GM10266 (cell line): ENCODE results near the gene PER2.

ENCODE experiments used
- DNase-seq: peaks from one replicate; pipeline ENCODE4 v3.0.0; 2012; ENCODE audit errors: extremely low spot score
- TF ChIP-seq, protein P1 (sequence below): IDR thresholded peaks from 2 replicates; pipeline ENCODE4 v1.5.1; 2012; ENCODE audit warnings: mild to moderate bottlenecking, low read depth; ENCODE audit not compliant: control insufficient read depth, insufficient read depth; ENCODE audit errors: missing control alignments

PER2 gene

DNA sequence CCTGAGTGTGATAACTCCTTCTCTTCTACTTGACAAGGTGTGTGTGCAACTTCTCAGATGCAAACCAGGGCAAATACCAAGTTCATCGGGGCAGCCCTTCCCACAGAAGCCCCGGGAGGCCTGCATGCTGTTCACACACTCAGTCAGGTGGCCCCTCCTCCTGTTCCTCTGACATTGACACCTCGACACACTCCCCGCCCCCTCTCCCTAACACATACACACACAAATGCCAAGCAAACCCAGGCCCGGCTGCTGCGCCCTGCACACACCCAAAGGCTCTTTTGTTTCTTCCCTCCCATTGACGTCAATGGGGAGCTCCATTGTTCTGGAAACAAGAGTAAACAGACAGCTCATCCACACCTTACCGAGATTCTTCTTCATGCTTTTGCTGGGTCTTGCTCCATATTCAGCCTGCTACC lies 1.7 kb upstream of the PER2 start:
- DNase-seq = no peak
- TF ChIP-seq, protein P1, sequence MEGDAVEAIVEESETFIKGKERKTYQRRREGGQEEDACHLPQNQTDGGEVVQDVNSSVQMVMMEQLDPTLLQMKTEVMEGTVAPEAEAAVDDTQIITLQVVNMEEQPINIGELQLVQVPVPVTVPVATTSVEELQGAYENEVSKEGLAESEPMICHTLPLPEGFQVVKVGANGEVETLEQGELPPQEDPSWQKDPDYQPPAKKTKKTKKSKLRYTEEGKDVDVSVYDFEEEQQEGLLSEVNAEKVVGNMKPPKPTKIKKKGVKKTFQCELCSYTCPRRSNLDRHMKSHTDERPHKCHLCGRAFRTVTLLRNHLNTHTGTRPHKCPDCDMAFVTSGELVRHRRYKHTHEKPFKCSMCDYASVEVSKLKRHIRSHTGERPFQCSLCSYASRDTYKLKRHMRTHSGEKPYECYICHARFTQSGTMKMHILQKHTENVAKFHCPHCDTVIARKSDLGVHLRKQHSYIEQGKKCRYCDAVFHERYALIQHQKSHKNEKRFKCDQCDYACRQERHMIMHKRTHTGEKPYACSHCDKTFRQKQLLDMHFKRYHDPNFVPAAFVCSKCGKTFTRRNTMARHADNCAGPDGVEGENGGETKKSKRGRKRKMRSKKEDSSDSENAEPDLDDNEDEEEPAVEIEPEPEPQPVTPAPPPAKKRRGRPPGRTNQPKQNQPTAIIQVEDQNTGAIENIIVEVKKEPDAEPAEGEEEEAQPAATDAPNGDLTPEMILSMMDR = no peak

DNA sequence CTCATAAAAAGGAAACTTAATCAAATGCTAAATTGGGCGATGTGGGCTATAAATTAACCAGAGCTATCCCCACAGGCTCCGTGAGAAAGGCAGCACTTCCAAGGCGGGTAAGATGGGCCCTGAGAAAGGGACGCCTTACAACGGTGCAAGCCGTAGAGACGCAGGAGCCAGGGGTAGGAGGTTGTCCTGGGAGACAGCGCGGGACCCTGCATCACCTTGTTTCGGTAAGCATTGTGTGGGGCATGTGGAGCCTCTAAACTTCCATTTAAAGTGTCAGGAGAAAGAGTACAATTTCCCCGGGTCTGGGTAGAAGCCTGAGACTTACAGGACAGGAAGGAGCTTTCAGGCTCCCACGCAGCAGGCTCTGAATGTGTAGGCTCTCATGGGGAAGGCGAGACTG lies 1.2 kb upstream of the PER2 start:
- TF ChIP-seq, protein P1 = no peak
- no peak for DNase-seq

DNA sequence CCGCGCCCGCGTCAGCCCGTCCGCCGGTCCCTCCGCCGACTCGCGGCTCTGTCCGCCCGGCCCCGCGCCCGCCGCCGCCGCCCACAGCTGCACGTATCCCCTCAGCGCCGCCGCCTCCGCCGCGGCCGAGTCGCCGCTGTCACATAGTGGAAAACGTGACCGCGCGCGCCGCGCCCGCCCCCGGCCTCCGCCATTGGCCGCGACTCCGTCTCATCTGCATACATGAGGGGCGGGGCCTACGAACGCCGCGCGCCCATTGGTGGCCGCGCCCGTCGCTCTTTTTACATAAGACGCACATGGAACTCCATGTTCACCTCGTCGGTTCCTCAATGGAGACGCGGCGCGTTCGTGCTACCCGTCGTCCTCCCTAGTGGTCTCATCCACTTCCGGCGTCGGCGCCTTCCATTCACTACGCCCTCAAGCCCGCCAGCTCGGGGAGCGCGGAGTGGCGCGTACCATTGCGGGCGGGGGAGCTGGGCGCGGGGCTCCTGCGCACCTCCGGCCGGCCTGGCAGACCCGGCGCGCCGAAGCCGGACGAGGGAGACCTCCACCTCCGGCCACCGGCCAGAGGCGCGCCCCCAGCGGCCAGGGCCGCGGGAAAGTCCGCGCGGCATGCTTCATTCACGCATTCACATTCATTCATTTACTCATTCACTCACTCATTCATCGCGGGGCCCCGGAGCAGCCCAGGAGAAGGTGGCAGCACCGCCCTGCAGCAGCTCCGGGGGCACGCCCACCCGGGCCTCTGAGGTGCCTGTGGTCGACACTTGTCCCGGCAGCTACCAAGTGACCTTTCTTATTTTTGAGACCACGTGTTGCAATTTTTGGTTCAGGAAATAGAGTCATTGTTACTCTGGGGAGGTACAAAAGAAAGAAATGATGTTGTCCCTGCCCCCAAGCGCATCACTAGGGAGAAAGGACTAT lies 502 bp upstream of the PER2 start:
- TF ChIP-seq, protein P1 = peak; percentile 45
- peak; percentile 99 for DNase-seq

DNA sequence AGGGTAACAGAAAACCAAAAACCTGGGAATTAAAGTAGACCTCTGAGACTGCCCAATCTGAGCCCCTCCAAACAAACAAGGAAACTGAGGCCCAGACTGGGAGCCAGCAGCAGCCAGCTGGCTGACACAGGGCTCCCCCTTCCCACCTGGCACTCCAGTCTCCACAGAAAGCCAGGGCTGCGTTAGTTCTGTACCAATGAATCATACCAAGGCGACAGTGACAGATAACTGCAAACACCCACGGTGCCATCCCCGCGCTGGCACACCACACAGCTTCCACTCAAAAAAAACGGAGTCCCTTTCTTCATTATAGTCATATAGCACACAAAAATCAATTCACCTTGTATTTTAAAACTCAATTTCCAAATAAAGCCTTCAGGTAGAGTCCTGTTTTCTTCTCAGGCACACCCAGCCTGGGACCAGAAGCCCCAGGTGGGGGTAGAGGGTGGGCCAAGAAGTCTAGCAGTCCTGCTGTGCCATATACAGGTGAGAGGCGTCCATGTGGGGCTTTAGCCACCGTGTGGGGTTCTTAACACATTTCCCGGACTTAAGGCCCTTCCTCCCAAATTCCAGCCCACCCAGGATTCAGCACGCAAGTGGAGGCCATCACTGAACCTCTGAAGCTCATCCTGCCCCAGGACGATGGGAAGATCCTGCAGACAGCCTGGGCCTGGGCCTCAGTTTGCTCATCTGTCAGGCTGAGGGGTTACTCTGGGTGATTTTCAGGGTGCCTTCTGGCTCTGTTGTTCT lies 1.2 kb downstream of the PER2 start:
- no peak for DNase-seq
- TF ChIP-seq, protein P1 = no peak

DNA sequence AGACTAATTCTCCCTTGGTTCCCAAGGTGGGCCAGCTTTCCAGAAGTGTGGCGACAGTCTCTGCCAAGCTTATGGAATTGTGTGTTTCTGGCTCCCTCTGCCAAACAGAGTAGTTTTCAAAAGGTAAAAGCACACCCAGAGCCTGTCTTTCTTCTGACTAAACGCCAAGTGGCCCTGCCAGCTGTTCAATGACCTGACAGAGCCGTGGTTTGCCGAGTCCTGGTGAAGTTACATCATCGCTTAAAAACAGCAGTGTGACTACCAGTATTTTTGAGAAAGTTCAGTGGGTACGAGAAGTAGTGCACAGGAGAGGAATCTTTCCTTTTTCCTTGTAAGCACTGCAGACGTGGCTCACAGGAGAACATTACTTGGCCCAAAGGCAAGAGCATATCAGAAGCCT lies 1.9 kb downstream of the PER2 start:
- no peak for DNase-seq
- TF ChIP-seq, protein P1 = no peak

DNA sequence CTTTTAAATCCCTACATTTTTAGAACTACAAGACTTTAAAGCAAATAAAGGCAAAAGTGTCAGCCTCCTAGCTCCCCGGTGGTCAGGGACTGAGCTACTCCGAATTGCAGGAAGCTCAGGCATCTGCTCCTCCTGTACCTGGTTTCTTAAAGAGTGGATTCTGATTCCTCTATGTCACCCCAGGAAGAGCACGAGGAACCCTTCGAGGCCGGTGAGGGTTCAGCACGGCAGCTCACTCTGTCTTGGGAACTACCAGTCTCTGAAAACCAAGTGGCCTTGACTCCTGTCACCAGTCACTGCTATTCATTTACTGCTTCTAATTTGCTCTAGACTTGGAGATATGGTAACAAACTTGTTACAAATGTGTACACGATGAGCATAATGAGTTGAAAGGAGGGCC lies 2.3 kb downstream of the PER2 start:
- no peak for DNase-seq
- TF ChIP-seq, protein P1 = no peak
